Transverse colon (tissue), 4 donors: ENCODE measurements around the gene UBE2E1.

Source experiments
- EP300 ChIP-seq: sonication (generic); formaldehyde crosslinking; IDR thresholded peaks from one replicate; pipeline ENCODE4 v1.6.1; 2017; ENCODE audit warnings: antibody characterized with exemption, low read depth
- POLR2A ChIP-seq: fragments of 450-650 bp; IDR thresholded peaks from one replicate; pipeline ENCODE4 v1.6.1; 2016; ENCODE audit warnings: antibody characterized with exemption, mild to moderate bottlenecking, moderate library complexity
- POLR2AphosphoS5 ChIP-seq, 3 donors: sonication (generic); formaldehyde crosslinking; IDR thresholded peaks; one replicate each; pipeline ENCODE4 v1.6.1; 2016; ENCODE audit warnings: antibody characterized with exemption in 3 of 3
- TF ChIP-seq, protein P1 (sequence below), 5 experiments: fragments of 200-600 bp in 3 of 5; fragments of 450-650 bp in 2 of 5; sonication (generic) in 3 of 5; IDR thresholded peaks; 1 replicate in 2 of 5; 2 replicates in 3 of 5; pipeline ENCODE4 v1.5.1; 2016 to 2017; ENCODE audit warnings: antibody characterized with exemption in 5 of 5, inconsistent platforms in 3 of 5, mild to moderate bottlenecking in 2 of 5, moderate library complexity in 1 of 5

DNA sequence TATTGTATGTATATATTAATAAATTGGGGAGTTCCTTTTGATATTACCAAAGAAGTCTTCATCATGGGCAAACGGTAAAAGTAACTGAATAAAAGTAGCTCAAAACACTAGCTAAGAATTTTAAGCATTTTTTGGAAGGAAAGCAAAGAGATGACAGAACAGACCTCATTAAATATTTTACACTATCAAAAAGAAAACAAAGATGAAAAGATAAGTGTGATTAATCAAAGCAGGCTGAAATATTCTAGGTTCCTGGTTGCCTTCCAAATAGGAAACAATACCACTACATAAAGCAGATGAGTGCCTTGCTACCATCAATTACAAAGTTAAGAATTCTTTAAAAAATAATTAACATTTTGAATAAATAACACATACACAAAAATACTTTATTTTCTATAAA is 107.4 kb downstream of the UBE2E1 start:
- TF ChIP-seq, protein P1, sequence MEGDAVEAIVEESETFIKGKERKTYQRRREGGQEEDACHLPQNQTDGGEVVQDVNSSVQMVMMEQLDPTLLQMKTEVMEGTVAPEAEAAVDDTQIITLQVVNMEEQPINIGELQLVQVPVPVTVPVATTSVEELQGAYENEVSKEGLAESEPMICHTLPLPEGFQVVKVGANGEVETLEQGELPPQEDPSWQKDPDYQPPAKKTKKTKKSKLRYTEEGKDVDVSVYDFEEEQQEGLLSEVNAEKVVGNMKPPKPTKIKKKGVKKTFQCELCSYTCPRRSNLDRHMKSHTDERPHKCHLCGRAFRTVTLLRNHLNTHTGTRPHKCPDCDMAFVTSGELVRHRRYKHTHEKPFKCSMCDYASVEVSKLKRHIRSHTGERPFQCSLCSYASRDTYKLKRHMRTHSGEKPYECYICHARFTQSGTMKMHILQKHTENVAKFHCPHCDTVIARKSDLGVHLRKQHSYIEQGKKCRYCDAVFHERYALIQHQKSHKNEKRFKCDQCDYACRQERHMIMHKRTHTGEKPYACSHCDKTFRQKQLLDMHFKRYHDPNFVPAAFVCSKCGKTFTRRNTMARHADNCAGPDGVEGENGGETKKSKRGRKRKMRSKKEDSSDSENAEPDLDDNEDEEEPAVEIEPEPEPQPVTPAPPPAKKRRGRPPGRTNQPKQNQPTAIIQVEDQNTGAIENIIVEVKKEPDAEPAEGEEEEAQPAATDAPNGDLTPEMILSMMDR (IDR thresholded peaks at IDR 0.05), result no peak
- TF ChIP-seq POLR2A (no peak), EP300 (no peak), POLR2AphosphoS5 (IDR thresholded peaks at IDR 0.05) (no peak)
